DND-41 (cell line): Measurements from ENCODE around the gene PRR7.

ENCODE experiments used
- ATAC-seq: fragments of 200-7000 bp; cut with Tn5 transposase; 3 replicates; pipeline ENCODE4 v1.9.1; 2021; ENCODE audit warnings: low read depth; ENCODE audit not compliant: insufficient read depth
- DNase-seq: peaks from one replicate; pipeline ENCODE4 v3.0.0-alpha.2; 2020
- H2AFZ ChIP-seq: 2 replicates; pipeline ENCODE4 v1.6.0; 2012; ENCODE audit warnings: low read depth, low read length
- H3K27ac ChIP-seq: 2 replicates; pipeline ENCODE4 v1.5.1; 2012; ENCODE audit warnings: low read length, inconsistent platforms
- H3K27me3 ChIP-seq: fragments of 200-600 bp; sonication (generic); 2 replicates; pipeline ENCODE4 v1.6.0; 2012; ENCODE audit warnings: low read length, mild to moderate bottlenecking, inconsistent platforms; ENCODE audit not compliant: insufficient read depth, poor library complexity
- H3K36me3 ChIP-seq: 2 replicates; pipeline ENCODE4 v1.5.1; 2012; ENCODE audit warnings: low read length, inconsistent platforms; ENCODE audit not compliant: insufficient read depth
- H3K4me1 ChIP-seq: 2 replicates; pipeline ENCODE4 v1.5.1; 2012; ENCODE audit warnings: mild to moderate bottlenecking, low read length; ENCODE audit not compliant: insufficient read depth
- H3K4me2 ChIP-seq: 2 replicates; pipeline ENCODE4 v1.6.0; 2012; ENCODE audit warnings: mild to moderate bottlenecking, moderate library complexity, low read length, inconsistent platforms; ENCODE audit not compliant: insufficient read depth
- H3K4me3 ChIP-seq, 2 experiments: fragments of 200-600 bp in 1 of 2; shearing (Covaris generic) in 1 of 2; 2 replicates each; pipeline ENCODE4 v1.5.1; 2012 to 2016; ENCODE audit warnings: inconsistent platforms in 2 of 2, low read length in 2 of 2, mild to moderate bottlenecking in 2 of 2, low read depth in 1 of 2, moderate library complexity in 1 of 2
- H3K79me2 ChIP-seq: 2 replicates; pipeline ENCODE4 v1.6.0; 2012; ENCODE audit warnings: low read length, inconsistent platforms; ENCODE audit not compliant: insufficient read depth
- H3K9ac ChIP-seq: 2 replicates; pipeline ENCODE4 v1.6.0; 2012; ENCODE audit warnings: low read depth, mild to moderate bottlenecking, inconsistent platforms, low read length, moderate library complexity
- H3K9me3 ChIP-seq: 2 replicates; pipeline ENCODE4 v1.5.1; 2012; ENCODE audit warnings: low read length, moderate library complexity, mild to moderate bottlenecking, inconsistent platforms; ENCODE audit not compliant: insufficient read depth, severe bottlenecking
- H4K20me1 ChIP-seq: 2 replicates; pipeline ENCODE4 v1.6.0; 2012; ENCODE audit warnings: low read length; ENCODE audit not compliant: insufficient read depth
- EZH2 ChIP-seq: IDR thresholded peaks from 3 replicates; pipeline ENCODE4 v1.6.1; 2012; ENCODE audit warnings: borderline replicate concordance, low read depth, mild to moderate bottlenecking, moderate library complexity, low read length, inconsistent platforms; ENCODE audit not compliant: severe bottlenecking
- TF ChIP-seq, protein P1 (sequence below): IDR thresholded peaks from 2 replicates; pipeline ENCODE4 v1.5.1; 2012; ENCODE audit warnings: borderline replicate concordance, low read length, moderate library complexity, mild to moderate bottlenecking; ENCODE audit not compliant: poor library complexity, severe bottlenecking; ENCODE audit errors: extremely low read depth

PRR7 gene

DNA sequence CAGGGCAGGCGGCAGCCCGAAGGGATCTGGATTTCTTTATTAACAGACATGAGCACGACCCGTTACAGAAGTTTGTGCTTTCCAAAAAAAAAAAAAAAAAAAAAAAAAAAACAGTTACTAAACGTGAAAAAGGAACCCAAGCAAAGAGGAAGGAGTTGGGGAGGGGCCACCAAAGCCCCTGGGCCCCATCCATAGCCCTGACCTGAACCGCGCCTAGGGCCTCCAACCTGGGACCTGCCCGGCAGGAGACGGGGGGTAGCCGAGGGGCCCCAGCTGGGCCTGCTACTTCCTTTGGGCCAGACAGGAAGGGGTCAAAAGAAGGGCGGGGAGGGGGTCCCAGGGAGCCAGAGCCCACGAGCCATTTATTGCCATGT is 10.0 kb downstream of the PRR7 start:
- Histone ChIP-seq H3K4me2 (peak overlapping the region; percentile 98), H3K27me3 (no peaks in the 10 kb centered on the region), H2AFZ (no peak overlapping the region), H3K9ac (no peak overlapping the region), H3K36me3 (peaks cover 30% of the 10 kb centered on the region), H4K20me1 (peaks cover 54% of the 10 kb centered on the region), H3K79me2 (no peaks in the 10 kb centered on the region), H3K4me1 (peaks cover 30% of the 10 kb centered on the region), H3K27ac (no peak overlapping the region), H3K9me3 (no peaks in the 10 kb centered on the region), H3K4me3 (no peak overlapping the region)
- DNase-seq: no peak
- TF ChIP-seq, protein P1, sequence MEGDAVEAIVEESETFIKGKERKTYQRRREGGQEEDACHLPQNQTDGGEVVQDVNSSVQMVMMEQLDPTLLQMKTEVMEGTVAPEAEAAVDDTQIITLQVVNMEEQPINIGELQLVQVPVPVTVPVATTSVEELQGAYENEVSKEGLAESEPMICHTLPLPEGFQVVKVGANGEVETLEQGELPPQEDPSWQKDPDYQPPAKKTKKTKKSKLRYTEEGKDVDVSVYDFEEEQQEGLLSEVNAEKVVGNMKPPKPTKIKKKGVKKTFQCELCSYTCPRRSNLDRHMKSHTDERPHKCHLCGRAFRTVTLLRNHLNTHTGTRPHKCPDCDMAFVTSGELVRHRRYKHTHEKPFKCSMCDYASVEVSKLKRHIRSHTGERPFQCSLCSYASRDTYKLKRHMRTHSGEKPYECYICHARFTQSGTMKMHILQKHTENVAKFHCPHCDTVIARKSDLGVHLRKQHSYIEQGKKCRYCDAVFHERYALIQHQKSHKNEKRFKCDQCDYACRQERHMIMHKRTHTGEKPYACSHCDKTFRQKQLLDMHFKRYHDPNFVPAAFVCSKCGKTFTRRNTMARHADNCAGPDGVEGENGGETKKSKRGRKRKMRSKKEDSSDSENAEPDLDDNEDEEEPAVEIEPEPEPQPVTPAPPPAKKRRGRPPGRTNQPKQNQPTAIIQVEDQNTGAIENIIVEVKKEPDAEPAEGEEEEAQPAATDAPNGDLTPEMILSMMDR: no peak
- no peak for TF ChIP-seq EZH2
- ATAC-seq: no peak

DNA sequence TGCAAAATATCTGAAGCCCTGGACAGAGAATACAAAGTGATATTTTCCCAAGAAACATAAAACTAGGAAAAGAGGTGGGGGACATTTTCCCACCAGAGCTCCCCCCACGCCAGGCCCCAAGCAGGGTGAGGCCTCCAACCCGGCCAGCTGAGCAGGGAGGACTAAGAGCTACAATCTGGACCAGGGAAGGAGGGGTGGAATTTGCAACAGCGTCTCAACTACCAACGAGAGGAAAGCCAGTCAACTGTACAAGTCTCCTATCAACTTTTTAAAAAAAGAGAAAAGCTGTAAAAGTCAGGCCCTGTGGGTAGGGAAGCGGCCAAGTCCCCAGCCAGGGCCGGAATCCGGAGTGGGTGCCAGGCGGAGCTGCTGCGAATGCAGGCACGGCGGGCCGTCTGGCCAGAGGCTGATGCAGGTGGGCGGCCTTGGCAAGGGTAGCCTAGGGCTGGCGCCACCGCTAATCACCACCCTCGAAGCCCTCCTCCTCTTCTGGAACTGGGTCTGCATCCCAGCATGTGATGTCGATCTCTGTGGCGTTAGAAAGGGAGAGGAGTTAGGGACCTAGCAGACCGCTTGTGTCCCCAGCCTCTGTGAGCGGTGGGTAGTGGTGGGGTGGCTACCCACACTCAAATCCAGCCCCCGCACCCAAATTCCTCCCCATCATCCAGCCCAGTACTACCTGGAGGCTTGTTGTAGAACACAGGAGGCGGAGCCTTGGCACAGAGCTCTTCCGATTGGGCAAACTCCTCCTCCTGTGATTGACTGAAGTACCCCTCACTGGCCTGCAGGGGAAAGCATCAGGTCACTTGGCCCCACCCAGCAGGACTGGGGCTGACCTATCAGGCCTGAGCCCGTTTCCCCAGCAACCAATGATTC is 10.6 kb downstream of the PRR7 start:
- ATAC-seq (no peak), DNase-seq (peak; percentile 50)
- H3K4me2 ChIP-seq: no peak overlapping the region; the same call in 1 of the 2 replicates
- no peak overlapping the region for H3K4me3 ChIP-seq
- TF ChIP-seq EZH2: no peak
- TF ChIP-seq, protein P1: peak; percentile 38
- no peaks in the 10 kb centered on the region for H3K79me2 ChIP-seq
- no peak overlapping the region for H2AFZ ChIP-seq
- no peak overlapping the region for H3K27ac ChIP-seq
- H3K4me1 ChIP-seq: peaks cover 30% of the 10 kb centered on the region
- peaks cover 49% of the 10 kb centered on the region for H4K20me1 ChIP-seq
- H3K9ac ChIP-seq: no peak overlapping the region
- H3K9me3 ChIP-seq: no peaks in the 10 kb centered on the region
- H3K36me3 ChIP-seq: peaks cover 30% of the 10 kb centered on the region
- no peaks in the 10 kb centered on the region for H3K27me3 ChIP-seq

GRCh38 chr5:177457852-177458681 is 11.5 kb downstream of the PRR7 start:
- no peak overlapping the region for H3K9ac ChIP-seq
- peaks cover 30% of the 10 kb centered on the region for H3K4me1 ChIP-seq
- H2AFZ ChIP-seq: no peak overlapping the region
- no peaks in the 10 kb centered on the region for H3K9me3 ChIP-seq
- no peaks in the 10 kb centered on the region for H3K79me2 ChIP-seq
- peaks cover 34% of the 10 kb centered on the region for H3K36me3 ChIP-seq
- TF ChIP-seq EZH2: no peak
- TF ChIP-seq, protein P1: no peak
- H3K27me3 ChIP-seq: no peaks in the 10 kb centered on the region
- H3K27ac ChIP-seq: no peak overlapping the region
- no peak for DNase-seq
- no peak for ATAC-seq
- H3K4me3 ChIP-seq: no peak overlapping the region
- peaks cover 42% of the 10 kb centered on the region for H4K20me1 ChIP-seq
- no peak overlapping the region for H3K4me2 ChIP-seq
